Measurements from ENCODE around the gene PTK7.

DNA sequence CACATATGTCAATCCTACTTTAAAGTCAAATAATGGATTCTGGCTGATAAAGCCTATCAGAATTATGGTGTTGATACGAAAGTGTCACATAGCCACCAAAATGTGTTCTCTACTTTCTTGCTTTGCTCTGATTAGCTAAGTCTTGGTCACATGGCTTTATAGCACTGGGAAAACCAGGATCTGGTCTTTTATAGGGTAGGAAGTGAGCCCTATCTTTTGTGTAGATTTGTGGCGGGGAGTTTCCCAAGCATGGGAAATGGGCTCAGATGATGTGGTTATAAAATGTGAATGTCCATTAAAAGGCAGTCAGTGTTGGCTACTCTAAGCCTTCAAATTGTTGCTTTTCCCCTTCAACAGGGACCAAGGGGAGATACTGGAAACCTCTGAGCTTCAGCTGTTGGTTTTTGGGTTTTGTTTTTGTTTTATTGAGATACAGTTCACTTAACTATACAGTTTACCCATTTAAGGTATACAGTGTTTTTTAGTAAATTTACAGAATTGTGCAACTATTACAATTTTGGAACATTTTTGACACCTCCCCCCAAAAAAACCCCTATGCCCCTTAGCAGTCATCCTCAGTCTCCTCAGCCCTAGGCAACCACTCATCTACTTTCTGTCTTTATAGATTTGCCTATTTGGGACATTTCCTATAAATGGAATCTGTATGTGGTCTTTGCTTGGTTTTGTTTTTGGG lies 42.5 kb upstream of the PTK7 start:
- TF ChIP-seq CREB1 (IDR thresholded peaks at IDR 0.05; ENCODE audit: low read depth): no peak
- TF ChIP-seq EGR1 (IDR thresholded peaks at IDR 0.05): no peak
- no peak for TF ChIP-seq EP300 (IDR thresholded peaks at IDR 0.05; ENCODE audit: borderline replicate concordance)
- TF ChIP-seq, protein P1, sequence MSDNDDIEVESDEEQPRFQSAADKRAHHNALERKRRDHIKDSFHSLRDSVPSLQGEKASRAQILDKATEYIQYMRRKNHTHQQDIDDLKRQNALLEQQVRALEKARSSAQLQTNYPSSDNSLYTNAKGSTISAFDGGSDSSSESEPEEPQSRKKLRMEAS (IDR thresholded peaks at IDR 0.05): no peak
- TF ChIP-seq TCF12 (IDR thresholded peaks at IDR 0.05; ENCODE audit: low read depth): no peak
- TF ChIP-seq TAF1 (IDR thresholded peaks at IDR 0.05; ENCODE audit: low read depth): no peak
- TF ChIP-seq, protein P2, sequence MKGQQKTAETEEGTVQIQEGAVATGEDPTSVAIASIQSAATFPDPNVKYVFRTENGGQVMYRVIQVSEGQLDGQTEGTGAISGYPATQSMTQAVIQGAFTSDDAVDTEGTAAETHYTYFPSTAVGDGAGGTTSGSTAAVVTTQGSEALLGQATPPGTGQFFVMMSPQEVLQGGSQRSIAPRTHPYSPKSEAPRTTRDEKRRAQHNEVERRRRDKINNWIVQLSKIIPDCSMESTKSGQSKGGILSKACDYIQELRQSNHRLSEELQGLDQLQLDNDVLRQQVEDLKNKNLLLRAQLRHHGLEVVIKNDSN (IDR thresholded peaks at IDR 0.05): no peak
- TF ChIP-seq, protein P3, sequence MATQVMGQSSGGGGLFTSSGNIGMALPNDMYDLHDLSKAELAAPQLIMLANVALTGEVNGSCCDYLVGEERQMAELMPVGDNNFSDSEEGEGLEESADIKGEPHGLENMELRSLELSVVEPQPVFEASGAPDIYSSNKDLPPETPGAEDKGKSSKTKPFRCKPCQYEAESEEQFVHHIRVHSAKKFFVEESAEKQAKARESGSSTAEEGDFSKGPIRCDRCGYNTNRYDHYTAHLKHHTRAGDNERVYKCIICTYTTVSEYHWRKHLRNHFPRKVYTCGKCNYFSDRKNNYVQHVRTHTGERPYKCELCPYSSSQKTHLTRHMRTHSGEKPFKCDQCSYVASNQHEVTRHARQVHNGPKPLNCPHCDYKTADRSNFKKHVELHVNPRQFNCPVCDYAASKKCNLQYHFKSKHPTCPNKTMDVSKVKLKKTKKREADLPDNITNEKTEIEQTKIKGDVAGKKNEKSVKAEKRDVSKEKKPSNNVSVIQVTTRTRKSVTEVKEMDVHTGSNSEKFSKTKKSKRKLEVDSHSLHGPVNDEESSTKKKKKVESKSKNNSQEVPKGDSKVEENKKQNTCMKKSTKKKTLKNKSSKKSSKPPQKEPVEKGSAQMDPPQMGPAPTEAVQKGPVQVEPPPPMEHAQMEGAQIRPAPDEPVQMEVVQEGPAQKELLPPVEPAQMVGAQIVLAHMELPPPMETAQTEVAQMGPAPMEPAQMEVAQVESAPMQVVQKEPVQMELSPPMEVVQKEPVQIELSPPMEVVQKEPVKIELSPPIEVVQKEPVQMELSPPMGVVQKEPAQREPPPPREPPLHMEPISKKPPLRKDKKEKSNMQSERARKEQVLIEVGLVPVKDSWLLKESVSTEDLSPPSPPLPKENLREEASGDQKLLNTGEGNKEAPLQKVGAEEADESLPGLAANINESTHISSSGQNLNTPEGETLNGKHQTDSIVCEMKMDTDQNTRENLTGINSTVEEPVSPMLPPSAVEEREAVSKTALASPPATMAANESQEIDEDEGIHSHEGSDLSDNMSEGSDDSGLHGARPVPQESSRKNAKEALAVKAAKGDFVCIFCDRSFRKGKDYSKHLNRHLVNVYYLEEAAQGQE (IDR thresholded peaks at IDR 0.05; ENCODE audit: low read depth): no peak
- TF ChIP-seq TEAD4 (IDR thresholded peaks at IDR 0.05): no peak
- no peak for TF ChIP-seq NFIC (IDR thresholded peaks at IDR 0.05)
- no peak for TF ChIP-seq RAD21 (IDR thresholded peaks at IDR 0.05; ENCODE audit: low read depth)
- no peak for TF ChIP-seq ZBTB7A (IDR thresholded peaks at IDR 0.05; ENCODE audit: low read depth)
- TF ChIP-seq YY1 (IDR thresholded peaks at IDR 0.05; ENCODE audit: low read depth): no peak

All from Ishikawa (cell line).